CD4-positive, alpha-beta T cell treated with Interleukin-21 for 1 hour (primary cell): ENCODE results near the gene ACAP1.

Experiments
- DNase-seq: peaks from one replicate; pipeline ENCODE4 v3.0.0-alpha.2; 2020

Gene ACAP1, protein sequence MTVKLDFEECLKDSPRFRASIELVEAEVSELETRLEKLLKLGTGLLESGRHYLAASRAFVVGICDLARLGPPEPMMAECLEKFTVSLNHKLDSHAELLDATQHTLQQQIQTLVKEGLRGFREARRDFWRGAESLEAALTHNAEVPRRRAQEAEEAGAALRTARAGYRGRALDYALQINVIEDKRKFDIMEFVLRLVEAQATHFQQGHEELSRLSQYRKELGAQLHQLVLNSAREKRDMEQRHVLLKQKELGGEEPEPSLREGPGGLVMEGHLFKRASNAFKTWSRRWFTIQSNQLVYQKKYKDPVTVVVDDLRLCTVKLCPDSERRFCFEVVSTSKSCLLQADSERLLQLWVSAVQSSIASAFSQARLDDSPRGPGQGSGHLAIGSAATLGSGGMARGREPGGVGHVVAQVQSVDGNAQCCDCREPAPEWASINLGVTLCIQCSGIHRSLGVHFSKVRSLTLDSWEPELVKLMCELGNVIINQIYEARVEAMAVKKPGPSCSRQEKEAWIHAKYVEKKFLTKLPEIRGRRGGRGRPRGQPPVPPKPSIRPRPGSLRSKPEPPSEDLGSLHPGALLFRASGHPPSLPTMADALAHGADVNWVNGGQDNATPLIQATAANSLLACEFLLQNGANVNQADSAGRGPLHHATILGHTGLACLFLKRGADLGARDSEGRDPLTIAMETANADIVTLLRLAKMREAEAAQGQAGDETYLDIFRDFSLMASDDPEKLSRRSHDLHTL

DNA sequence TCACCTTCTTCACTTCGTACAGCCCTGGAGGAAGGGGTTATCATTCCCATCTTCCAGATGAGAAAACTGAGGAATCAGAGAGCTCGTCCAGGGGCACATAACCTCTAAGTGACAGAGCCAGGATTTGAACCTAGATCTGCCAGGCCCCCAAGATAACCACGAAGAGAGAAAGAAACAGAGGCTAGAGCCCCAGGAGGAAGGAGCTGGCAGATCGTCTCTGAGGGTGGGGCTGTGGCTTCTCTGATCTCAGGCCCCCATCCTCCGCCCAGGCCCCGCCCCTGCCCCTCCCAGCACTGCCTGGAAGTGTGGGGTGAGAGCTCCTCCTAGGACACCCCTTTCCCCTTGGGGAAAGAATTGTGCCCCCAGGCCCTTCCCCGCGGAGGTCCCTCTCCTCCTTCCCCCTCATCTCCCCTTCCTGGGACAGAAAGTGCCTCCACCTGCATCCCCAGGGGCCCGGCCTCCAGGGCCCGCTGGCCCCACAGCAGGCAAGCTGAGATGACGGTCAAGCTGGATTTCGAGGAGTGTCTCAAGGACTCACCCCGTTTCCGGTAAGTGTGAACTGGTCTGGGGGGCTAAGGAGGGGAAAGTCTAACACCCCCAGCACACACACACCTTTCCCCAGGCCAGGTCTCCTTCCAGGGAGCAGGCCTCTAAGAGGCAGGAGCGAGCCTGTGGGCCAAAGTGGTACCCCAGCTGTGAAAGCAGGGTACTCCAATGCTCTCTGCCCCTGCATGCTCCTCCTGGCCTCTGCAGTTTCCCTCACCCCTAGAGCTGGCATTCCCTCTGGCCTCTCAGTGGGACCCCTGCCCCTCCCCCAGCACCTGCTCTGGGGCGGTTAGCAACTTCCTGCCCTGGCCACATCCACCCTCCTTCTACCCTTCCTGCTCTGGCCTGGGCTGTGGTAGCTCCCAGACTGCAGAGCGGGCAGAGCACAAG lies at the start of gene ACAP1:
Gene ACAP1, plus strand, starts transcription at position 290 of the 936 bp plus-strand sequence. Its CDS starts 206 bp downstream, at position 496.
- DNase-seq, result peak; percentile 90

DNA sequence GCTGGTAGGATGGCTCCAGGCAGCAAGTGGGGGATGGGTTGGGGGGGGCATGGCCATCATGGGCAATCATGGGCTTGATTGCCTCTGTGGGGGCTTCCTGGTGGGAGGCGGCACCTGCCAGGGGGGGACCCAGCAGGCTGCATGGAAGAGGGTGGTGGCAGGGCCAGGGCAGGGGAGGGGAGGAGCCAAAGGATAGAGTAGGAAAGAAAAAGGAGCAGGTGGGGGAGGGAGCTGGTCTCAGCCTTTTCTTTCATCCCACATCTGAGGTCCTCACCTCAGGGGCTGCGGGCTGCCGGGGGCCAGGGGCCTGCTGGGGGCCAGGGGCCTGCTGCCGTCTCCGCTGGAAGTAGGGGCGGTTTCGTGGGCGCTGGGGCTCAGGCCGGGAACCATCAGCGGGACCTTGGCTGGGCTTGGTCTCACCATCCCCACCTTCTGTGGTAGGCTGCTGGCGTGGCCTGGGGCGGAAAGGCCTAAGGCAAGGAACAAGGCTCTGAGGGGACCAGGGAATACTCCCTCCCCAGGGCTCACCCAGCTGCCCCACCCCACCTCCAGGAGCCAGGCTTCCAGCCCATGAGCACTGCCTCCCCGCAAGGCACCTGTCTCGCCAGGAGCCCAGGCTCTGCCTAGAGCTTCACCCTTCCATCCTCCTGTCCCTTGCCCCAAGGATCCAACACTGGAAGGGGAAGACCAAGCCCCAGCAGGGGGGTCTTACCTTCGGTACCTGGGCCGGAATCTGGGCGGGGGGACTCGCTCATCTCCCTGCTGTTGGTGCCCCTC lies 46.9 kb upstream of the ACAP1 start:
- DNase-seq, result no peak

DNA sequence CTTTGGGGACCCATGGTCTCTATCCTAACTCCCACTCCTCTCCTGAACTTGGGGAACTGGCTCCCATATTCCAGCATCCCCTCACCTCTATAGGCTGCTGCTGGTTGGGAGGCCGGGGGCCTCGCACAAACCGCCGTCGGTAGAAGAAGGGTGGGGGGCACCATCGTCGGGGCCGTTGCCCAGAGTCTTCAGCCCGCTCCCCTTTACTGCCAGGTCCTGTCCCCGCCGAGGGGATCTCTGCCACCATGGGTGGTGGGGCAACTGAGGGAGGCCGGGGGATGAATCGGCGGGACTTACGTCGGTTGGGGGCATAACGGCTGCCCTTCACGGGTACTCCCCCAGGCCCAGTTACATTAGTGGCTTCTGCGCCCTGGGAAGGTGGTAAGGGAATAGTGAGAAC lies 46.2 kb upstream of the ACAP1 start:
- DNase-seq, result no peak

DNA sequence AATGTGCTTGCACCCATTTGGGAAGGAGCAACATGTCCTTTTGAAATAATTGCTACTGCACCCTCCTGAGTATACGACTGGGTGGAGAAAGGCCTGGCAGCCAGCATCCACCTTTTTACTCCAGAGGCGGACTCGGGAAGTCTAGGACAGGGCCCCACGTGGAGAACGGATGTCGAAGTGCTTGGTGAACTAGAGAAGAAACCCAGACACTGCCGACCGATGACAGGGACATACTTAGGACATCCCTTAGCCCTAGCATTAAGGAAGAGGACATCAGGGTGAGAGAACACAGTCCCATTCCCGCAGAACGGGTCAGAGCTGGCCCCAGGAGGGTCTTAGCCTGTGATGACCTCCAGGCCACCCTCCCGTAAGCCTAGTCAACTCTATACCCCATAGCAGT lies 45.6 kb upstream of the ACAP1 start:
- no peak for DNase-seq

DNA sequence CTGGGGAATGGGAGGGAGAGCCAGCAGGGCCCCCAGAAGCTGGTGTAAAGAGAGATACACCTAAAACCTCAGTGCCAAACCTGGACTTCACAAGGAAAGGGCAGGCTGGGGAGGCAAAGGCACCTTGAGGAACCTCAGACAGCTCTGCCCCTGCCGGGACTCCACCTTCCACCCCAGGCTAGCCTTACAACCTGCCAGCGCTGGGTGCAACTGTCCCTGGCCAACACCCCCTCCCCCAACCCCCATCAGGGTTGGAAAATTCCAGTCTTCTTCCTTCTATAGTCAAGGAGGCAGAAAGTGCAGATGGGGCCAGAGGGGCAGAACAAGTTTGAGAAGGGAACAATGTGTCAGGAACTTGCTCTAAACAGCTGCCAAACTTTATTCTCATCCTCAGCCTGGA lies 44.1 kb upstream of the ACAP1 start:
- DNase-seq, result no peak

DNA sequence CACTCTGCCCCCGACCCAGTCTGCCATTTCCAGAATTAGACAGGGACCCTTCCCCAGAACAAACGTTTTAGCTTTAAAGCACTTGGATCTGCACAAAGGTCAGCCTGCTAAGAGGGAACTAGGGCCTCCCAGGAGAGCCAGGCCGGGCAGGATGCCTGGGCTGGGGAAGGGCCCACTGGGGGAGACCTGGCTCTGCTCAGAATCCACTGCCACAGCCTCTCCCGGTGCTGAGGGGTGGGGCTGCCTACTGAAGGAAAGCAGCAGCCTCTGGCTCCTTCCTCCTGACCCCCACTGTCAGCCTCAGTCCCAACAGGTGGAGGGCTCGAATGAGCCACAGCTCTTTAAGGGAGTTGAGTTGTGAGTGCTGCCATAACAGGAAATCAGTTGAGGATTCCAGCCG lies 43.6 kb upstream of the ACAP1 start:
- DNase-seq, result no peak

DNA sequence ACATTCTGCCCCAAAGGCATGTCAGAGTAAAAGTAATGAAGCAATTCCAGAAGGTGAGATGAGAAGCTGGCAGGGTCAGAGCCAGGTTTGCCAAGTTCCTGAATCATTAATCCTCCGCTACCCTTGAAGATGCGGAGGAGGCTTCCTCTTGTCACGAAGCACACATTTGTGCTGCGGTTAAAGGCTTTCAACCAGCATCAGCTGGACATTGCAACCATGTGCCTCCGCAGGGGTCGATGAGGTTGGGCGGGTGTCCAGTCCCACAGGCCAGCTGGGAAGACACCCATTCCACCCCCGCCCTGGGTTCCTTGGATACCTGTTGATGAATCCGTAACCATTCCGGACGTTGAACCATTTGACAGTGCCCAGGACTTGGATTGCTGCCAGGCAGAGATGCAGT lies 43.2 kb upstream of the ACAP1 start:
- no peak for DNase-seq

DNA sequence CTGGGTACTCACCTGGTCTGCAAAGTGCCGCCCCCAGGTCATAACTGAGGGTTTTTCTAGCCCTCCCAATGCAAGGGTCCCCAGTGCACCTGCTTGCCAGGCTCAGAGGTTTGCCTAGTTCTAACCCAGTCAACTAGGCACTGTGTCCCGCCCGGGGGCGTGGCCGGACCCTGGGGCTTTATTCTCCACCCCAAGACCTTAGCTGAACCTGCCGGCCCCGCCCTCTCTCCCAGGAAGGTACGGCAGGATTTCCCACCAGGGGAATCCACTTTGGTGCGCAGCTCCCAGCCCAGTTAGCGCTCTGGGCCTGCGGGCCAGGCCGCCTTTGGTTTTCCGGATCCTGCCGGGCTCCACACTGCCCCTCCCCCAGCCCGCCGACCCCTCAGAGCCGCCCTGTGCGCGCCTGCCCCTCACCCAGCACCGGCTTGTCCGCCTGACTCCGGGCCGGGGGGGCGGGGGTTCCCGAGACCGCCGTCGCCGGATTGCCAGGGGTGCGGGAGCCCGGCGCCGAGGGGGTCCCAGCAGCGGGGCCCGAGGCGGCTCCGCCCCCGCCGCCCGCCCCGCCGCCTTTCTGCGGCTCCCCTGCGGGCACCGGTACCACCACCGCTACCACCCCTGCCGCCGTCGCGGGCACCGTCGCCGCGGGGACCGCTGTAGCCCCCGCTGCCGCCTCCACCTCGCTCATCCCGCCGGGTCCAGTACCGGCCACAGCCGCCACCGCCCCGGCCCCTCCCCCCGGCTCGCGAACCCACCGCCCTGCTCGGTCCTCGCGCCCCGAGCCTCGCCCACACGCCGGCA lies 42.3 kb upstream of the ACAP1 start:
- no peak for DNase-seq

DNA sequence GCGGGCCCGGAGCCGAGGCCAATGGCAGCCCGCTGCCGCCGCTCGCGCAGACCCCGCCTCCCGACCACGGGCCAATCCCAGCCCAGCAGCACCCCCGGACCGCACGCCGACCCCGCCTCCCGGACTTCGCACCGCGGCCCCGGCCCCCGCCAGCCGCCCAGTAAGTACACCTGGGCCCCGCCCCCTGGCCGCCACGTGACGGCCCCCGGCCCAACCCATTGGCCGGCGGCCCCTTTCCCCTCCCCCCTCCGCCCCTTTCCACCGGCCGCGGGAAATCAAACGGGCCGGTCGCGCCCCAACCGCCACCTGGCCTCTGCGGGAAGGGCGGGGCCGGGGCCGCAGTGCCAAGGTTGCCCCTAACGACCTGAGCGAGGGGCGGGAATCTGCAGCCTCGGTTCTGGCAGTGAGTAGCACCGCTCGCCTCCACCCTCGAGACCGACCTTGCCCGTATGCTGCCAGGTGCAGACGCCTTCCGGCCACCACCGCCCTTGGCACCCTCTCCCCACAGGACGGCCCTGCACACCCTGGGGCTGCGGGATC lies 41.6 kb upstream of the ACAP1 start, which contains the start of gene YBX2:
Gene YBX2, minus strand, starts transcription at position 26 of the 540 bp plus-strand sequence. CDS start 139 bp downstream, outside the sequence.
- peak; percentile 85 for DNase-seq

DNA sequence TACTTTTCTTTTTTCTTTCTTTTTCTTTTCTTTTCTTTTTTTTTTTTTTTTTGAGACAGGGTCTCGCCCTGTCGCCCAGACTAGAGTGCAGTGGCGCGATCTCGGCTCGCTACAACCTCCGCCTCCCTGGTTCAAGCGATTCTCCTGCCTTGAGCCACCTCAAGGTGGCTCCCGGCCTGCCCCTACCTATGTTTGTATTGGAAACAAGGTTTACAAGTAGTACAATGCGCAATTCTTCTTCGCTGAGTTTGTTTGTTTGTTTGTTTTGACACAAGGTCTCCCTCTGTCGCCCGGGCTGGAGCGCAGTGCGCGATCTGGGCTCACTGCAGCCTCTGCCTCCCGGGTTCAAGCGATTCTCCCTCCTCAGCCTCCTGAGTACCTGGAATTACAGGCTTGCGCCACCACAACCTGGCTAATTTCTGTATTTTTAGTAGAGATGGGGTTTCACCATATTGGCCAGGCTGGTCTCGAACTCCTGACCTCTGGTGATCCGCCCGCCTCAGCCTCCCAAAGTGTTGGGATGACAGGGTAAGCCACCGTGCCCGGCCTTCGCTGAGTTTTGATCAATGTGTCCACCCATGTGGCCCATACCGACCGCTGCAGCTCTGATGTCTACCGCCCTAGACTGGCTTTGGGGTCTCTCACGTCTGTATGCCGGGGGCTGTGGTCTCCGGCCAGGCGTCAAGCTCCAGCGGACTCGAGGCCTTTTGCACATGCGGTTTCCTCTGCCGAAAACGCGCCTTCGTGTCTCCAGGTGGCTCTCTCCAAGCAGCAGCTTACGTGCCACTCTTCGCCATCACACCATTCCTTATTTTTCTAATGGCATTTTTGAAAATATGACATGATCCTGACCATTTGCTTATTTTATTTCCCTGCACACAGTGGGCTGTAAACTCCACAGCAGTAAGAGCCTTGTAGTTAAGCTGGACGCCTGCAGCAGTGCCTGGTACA lies 40.8 kb upstream of the ACAP1 start:
- no peak for DNase-seq

DNA sequence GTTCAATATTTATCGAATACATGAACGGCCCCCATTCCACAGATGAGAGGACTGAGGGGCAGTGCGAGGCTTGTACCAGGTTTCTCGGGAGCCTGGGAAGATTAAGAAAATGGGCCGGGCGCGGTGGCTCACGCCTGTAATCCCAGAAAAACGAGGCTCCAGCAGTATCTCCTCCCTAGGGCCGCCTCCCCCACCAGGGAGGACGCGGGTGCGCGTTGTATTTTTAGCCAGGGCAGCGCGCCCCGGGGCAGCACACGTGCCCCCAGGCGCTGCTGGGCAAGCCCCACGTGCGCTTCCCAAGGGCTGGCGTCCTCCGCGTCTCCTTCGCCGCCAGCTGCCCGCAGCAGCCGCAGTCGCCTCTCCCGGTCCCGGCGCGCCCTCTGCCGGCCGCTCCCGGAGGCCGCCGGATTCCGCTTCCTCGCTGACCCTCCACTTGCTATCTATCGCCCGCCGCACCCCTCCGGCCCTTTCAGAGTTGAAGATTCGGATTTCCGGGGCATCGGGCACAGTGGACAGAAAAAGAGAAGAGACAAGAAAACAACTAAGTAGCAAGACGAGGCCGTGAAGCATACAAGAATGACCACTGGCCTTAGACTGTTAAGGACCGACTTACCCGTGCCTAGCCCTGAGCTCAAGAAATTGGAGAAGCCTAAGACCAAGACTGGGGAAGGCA lies 40.0 kb upstream of the ACAP1 start:
- DNase-seq, result peak; percentile 71

DNA sequence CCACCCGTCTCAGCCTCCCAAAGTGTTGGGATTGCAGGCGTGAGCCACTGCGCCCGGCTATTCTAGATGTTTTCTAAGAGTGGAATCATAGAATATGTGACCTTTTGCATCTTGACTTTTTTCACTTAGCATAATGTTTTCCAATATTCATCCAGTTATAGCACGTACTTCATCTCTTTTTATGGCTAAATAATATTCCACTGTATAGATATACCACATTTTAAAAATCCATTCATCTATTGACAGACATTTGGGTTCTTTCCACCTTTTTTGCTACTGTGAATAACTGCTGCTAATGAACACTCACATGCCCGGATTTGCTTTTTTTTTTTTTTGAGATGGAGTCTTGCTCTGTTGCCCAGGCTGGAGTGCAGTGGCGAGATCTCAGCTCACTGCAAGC lies 32.1 kb upstream of the ACAP1 start:
- DNase-seq, result no peak

DNA sequence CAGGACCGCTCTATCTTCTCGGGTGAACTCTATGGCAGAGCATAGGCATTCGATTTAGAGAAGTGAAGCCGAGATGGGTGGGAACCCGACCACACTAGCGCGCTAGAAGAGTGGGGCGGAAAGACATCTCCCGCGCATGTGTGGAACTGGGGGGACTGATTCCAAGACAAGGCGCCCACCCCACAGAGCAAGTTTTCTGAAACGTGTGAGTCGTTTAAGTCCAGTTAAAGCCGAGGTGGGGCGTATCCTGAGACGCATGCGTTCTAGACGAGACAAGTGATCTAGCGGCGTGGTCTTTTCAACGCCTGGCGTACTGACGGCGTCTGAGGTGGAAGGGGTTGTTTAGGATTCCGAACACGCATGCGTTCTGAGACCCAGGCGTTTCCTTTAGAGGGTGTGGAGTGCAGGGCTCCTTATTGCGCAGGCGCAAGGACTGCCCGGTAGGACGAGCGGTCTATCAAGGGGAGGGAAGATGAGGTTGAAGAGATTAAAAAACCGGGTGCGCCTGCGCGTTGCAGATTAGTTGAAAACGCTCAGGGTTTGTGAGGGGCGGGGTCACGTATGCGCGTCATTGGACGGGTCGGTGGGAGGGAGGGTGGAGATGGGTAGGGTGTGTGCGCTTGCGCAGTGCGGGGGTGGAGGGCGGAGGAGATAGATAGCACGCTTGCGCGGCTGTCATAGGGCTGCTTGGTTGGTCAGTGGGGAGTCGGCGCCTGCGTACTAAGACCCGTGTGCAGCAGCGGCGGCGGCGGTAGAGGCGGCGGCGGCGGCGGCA lies 29.2 kb upstream of the ACAP1 start, which contains the start of gene EIF5A:
Gene EIF5A, plus strand, starts transcription at position 718 of the 775 bp plus-strand sequence. CDS start 2,008 bp downstream, outside the sequence.
- DNase-seq, result peak; percentile 100

DNA sequence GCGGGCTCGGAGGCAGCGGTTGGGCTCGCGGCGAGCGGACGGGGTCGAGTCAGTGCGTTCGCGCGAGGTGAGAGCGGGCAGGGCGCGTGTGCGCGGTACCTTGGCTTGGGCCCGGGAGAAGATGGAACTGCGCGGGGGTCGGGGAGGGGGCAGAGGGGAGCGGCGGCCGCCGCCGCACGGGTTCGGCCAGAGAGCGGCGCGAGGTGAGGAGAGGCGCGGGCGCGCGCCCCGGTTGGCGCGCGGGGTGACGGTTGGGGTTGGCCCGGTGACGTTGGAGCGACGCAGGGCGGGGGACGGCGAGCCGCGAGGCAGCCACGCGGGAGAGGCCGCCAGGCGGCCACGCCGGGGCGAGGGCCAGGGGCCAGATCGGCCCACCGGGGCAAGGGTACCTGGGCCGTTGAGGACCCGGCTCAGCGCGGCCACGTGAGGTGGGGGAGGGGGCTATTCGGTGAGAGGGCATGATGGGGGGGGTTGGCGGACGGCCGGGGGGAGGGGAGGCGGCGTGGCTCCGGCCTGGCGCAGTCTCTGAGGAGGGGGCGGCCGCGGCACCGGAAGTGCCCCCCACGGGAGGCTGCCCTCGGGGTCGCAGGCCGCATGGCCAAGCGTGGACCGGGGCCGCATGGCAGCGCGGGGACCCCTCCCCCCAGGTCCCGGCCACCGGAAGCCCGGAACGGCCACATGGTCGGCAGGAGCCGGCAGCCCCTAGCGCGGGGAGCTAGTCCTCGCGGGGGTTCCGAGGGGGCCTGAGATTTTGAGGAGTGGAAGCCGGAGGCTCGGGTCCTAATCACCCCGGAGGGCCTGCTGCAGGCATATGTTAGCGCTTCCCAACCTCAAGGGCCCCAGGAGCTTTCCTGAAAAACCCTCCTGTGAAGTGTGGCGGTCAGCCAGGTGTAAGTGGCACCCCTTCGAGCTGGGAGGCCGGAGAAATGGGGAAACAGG lies 28.4 kb upstream of the ACAP1 start:
- peak; percentile 66 for DNase-seq

DNA sequence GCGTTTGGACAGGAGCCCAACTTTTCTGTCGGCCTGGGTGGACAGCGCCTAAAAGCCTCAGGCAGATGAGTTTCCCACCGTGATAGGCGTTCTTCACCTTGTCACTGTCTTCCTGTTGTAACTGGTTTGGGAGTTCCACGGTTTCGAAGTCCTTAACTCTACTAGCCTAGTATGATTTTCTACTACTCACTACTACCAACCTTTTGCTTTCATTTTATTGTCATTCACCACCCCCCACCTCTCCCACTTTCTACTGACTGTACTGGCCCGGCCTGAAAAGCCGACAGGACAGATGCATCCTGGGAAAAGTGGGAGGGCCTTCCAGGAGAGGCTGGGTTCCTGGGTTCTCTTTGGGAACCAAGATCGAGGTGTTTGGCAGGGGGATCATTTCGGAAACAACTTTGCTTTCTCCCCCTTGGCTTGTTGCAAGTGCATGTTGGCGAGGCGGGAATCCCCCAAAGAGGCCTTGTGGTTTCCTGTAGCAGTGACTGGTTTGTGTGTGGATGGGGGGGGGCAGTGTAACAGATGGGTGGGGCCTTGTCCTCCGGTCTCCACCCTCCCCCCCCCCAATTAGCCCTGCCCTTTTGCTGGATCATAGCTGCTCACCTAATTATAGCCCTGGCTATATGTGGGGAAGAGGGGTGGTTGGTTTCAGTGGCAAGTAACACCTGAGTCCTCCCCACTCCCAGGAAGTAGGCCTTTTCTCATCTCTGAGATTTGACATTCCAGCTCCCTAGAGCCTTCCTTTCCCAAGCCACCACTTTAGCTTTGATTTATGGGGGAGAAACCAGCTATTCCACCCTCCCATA lies 27.5 kb upstream of the ACAP1 start:
- DNase-seq, result peak; percentile 96

DNA sequence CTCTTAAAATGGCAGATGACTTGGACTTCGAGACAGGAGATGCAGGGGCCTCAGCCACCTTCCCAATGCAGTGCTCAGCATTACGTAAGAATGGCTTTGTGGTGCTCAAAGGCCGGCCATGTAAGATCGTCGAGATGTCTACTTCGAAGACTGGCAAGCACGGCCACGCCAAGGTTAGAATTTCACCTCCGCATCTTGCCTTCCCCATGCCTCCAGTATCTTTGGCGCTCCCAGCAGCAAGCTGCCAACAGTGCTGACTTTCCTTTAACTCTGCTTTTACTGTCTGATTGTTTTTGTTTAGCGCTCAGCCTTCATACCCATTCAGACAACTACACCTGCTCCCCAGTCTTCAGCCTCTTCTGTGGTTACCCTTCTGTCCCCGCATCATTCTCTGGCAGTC lies 26.7 kb upstream of the ACAP1 start:
- DNase-seq, result no peak
